Measurements from ENCODE around the gene EAPP. TPM values are rescaled to one million over a fixed set of nuclear protein-coding genes. Genes with fewer than 3 reads are reported as not detected.

Gene EAPP
- total RNA-seq (2022; extraction: Qiagen RNA extraction): 37.9 to 50.8 TPM (median 41.4 TPM) in 5 replicates

GRCh38 chr14:34539407-34540180 lies at the start of gene EAPP:
Gene EAPP, minus strand, starts transcription at chr14:34539701. Its CDS starts 73 bp downstream, at chr14:34539628.

Other genes starting within 250 kb of the EAPP start
- gene SPTSSA, start 77.5 kb downstream of the EAPP start, total RNA-seq (2022; extraction: Qiagen RNA extraction): 33.2 to 43.6 TPM (median 42.1 TPM) in 5 replicates
- gene SNX6, start 90.4 kb upstream of the EAPP start, total RNA-seq (2022; extraction: Qiagen RNA extraction): 62.9 to 106 TPM (median 68.8 TPM) in 5 replicates
- 101 to 112 TPM (median 104 TPM) in 5 replicates for gene CFL2, start 174.9 kb upstream of the EAPP start, total RNA-seq (2022; extraction: Qiagen RNA extraction)